ENCODE measurements around the gene PPP1R1C. TPM values are rescaled to one million over a fixed set of nuclear protein-coding genes. Genes with fewer than 3 reads are reported as not detected.

PPP1R1C gene
- total RNA-seq, 1 experiment from 2014 or later = 2.0 TPM

GRCh38 chr2:181999911-182000310 is 14.3 kb downstream of the PPP1R1C start:
- no peaks in the 10 kb centered on the region for H3K9me3 Mint-ChIP-seq (ENCODE audit: low read depth, unreplicated experiment)
- CTCF ChIA-PET = interaction anchor here (1.8 kb wide), 1 partner anchor 42 kb away, joined by 4 read pairs; no protein-coding TSS in a partner anchor

GRCh38 chr2:182004945-182005520 is 19.4 kb downstream of the PPP1R1C start:
- H3K9me3 Mint-ChIP-seq (ENCODE audit: low read depth, unreplicated experiment) = no peaks in the 10 kb centered on the region
- TF ChIP-seq CTCF (IDR thresholded peaks at IDR 0.05; ENCODE audit: unreplicated experiment) = no peak
- no peak for DNase-seq
- H3K36me3 Mint-ChIP-seq (ENCODE audit: insufficient read depth, unreplicated experiment) = no peaks in the 10 kb centered on the region
- intact Hi-C loops (cut with micrococcal nuclease; ENCODE audit: unreplicated experiment) = no loop called here
- CTCF ChIA-PET = interaction anchor here (0.7 kb wide), 1 partner anchor 37 kb away, joined by 3 read pairs; no protein-coding TSS in a partner anchor
- no peaks in the 10 kb centered on the region for H3K4me1 Mint-ChIP-seq (ENCODE audit: low read depth, unreplicated experiment)
- no TSS peak for BruUV-seq (replicated peaks)
- no peak overlapping the region for H3K4me3 Mint-ChIP-seq (ENCODE audit: low read depth, unreplicated experiment)
- H3K27ac Mint-ChIP-seq (ENCODE audit: unreplicated experiment) = no peak overlapping the region
- H3K27me3 Mint-ChIP-seq (ENCODE audit: unreplicated experiment) = no peaks in the 10 kb centered on the region

More at GRCh38 chr2:181999911-182000310, 14.3 kb downstream of the PPP1R1C start:
- intact Hi-C loops (cut with micrococcal nuclease; ENCODE audit: unreplicated experiment) = loop anchor here (5.0 kb wide), 1 partner anchor 73 kb away; no protein-coding TSS in a partner anchor
- Mint-ChIP-seq H3K4me1 (ENCODE audit: low read depth, unreplicated experiment) (peaks cover 10% of the 10 kb centered on the region), H3K4me3 (ENCODE audit: low read depth, unreplicated experiment) (no peak overlapping the region), H3K36me3 (ENCODE audit: insufficient read depth, unreplicated experiment) (no peaks in the 10 kb centered on the region), H3K27ac (ENCODE audit: unreplicated experiment) (no peak overlapping the region), H3K27me3 (ENCODE audit: unreplicated experiment) (no peaks in the 10 kb centered on the region)
- no peak for DNase-seq
- TF ChIP-seq CTCF (IDR thresholded peaks at IDR 0.05; ENCODE audit: unreplicated experiment) = no peak
- no TSS peak for BruUV-seq (replicated peaks)

GRCh38 chr2:182006595-182007341 is 21.1 kb downstream of the PPP1R1C start:
- no peak overlapping the region for H3K27ac Mint-ChIP-seq (ENCODE audit: unreplicated experiment)
- no peaks in the 10 kb centered on the region for H3K9me3 Mint-ChIP-seq (ENCODE audit: low read depth, unreplicated experiment)
- intact Hi-C loops (cut with micrococcal nuclease; ENCODE audit: unreplicated experiment) = no loop called here
- CTCF ChIA-PET = no interaction called here
- no peaks in the 10 kb centered on the region for H3K36me3 Mint-ChIP-seq (ENCODE audit: insufficient read depth, unreplicated experiment)
- TF ChIP-seq CTCF (IDR thresholded peaks at IDR 0.05; ENCODE audit: unreplicated experiment) = no peak
- H3K27me3 Mint-ChIP-seq (ENCODE audit: unreplicated experiment) = no peaks in the 10 kb centered on the region
- DNase-seq = no peak
- H3K4me3 Mint-ChIP-seq (ENCODE audit: low read depth, unreplicated experiment) = no peak overlapping the region
- no peaks in the 10 kb centered on the region for H3K4me1 Mint-ChIP-seq (ENCODE audit: low read depth, unreplicated experiment)
- BruUV-seq (replicated peaks) = no TSS peak

- no peak for DNase-seq
- H3K4me3 Mint-ChIP-seq (ENCODE audit: low read depth, unreplicated experiment) = no peak overlapping the region
- intact Hi-C loops (cut with micrococcal nuclease; ENCODE audit: unreplicated experiment) = no loop called here
- H3K4me1 Mint-ChIP-seq (ENCODE audit: low read depth, unreplicated experiment) = peaks cover 11% of the 10 kb centered on the region
- H3K27ac Mint-ChIP-seq (ENCODE audit: unreplicated experiment) = no peak overlapping the region
- no TSS peak for BruUV-seq (replicated peaks)
- peaks cover 4% of the 10 kb centered on the region for H3K9me3 Mint-ChIP-seq (ENCODE audit: low read depth, unreplicated experiment)
- CTCF ChIA-PET = no interaction called here
- TF ChIP-seq CTCF (IDR thresholded peaks at IDR 0.05; ENCODE audit: unreplicated experiment) = no peak
- H3K27me3 Mint-ChIP-seq (ENCODE audit: unreplicated experiment) = no peaks in the 10 kb centered on the region
- no peaks in the 10 kb centered on the region for H3K36me3 Mint-ChIP-seq (ENCODE audit: insufficient read depth, unreplicated experiment)
Observed at GRCh38 chr2:182014284-182014683, 28.6 kb downstream of the PPP1R1C start.
